K562 (cell line): ENCODE results near the gene TTC28. TPM values are rescaled to one million over a fixed set of nuclear protein-coding genes. Genes with fewer than 3 reads are reported as not detected.

Experiments
- ELK3 ChIP-seq: fragments of 450-650 bp; formaldehyde crosslinking; IDR thresholded peaks from 2 replicates; pipeline ENCODE4 v1.4.0; 2020; ENCODE audit warnings: mild to moderate bottlenecking
- RBM15 ChIP-seq: fragments of 200-400 bp; formaldehyde crosslinking; IDR thresholded peaks from 2 replicates; pipeline ENCODE4 v1.6.1; 2018; ENCODE audit warnings: mild to moderate bottlenecking, low read length, moderate library complexity; ENCODE audit not compliant: insufficient read depth
- RBM22 ChIP-seq: fragments of 200-400 bp; formaldehyde crosslinking; IDR thresholded peaks from 2 replicates; pipeline ENCODE4 v1.6.1; 2018; ENCODE audit warnings: low read length, low read depth; ENCODE audit not compliant: poor library complexity, severe bottlenecking
- REST ChIP-seq, 2 experiments: fragments of 450-650 bp; formaldehyde crosslinking in 1 of 2; IDR thresholded peaks; 2 replicates each; pipeline versions ENCODE4 v1.4.0 to v1.6.1; 2014 to 2020; ENCODE audit warnings: mild to moderate bottlenecking in 2 of 2, borderline replicate concordance in 1 of 2, low read depth in 1 of 2
- ZNF175 ChIP-seq: fragments of 200-800 bp; sonication (Bioruptor generic); IDR thresholded peaks from 2 replicates; pipeline ENCODE4 v1.6.1; 2016; ENCODE audit warnings: low read depth, mild to moderate bottlenecking, missing genetic modification characterization, missing compliant biosample characterization
- polyA plus RNA-seq, 8 experiments: library from polyadenylated mRNA; depleted of rRNA in 4 of 8; stranded (reverse) in 5 of 8; unstranded in 3 of 8; fragments of >200 nt; fragmentation: Nextera tagmentation in 2 of 8; fragmentation: Illumina TruSeq in 1 of 8; extraction: Ambion mirVana in 2 of 8; extraction: Trizol in 1 of 8; gene quantifications; 2 replicates each; pipeline versions ENCODE4 v1.2.1 to v1.2.3, GENCODE V29; 2011 to 2014; ENCODE audit warnings: inconsistent platforms in 1 of 8, missing spikeins in 1 of 8
- total RNA-seq, 7 experiments: library from RNA; depleted of rRNA in 6 of 7; stranded (reverse); fragments of >200 nt in 6 of 7; fragmentation: Illumina TruSeq in 2 of 7; extraction: Trizol in 2 of 7; gene quantifications; 2 replicates each; pipeline versions ENCODE4 v1.2.1 to v1.2.3, GENCODE V29; 2011 to 2021; ENCODE audit warnings: low replicate concordance in 1 of 7

The TTC28 gene
- total and polyA plus RNA-seq, 9 of the 15 experiments (the other 6 are each of a cell fraction or from before 2014, with no cell fraction given): 0.22 to 10.7 (median 3.1) TPM

GRCh38 chr22:27990879-27991278 is 688.8 kb downstream of the TTC28 start (continued):
- TF ChIP-seq REST (IDR thresholded peaks at IDR 0.05; ENCODE audit: borderline replicate concordance) (peak; percentile 26; the same call in 1 of the 2 replicates), REST (CRISPR knock-in tag; IDR thresholded peaks at IDR 0.05; ENCODE audit: low read depth) (no peak), RBM22 (no peak), RBM15 (no peak), ZNF175 (no peak), ELK3 (CRISPR knock-in tag) (no peak)
